SK-N-MC (cell line): ENCODE measurements around the gene MLLT3.

Experiments
- EZH2 ChIP-seq: fragments of 200-600 bp; sonication (generic); IDR thresholded peaks from one replicate; pipeline ENCODE4 v1.6.1; 2017; ENCODE audit warnings: antibody characterized with exemption
- POLR2AphosphoS5 ChIP-seq: IDR thresholded peaks from 2 replicates; pipeline ENCODE4 v1.6.1; 2012; ENCODE audit warnings: mild to moderate bottlenecking, low read depth, low read length, borderline replicate concordance

GRCh38 chr9:20441166-20441565, 181.1 kb downstream of the MLLT3 start:
- no peak for TF ChIP-seq EZH2
- TF ChIP-seq POLR2AphosphoS5 = no peak
